Iris pigment epithelial cell (primary cell): ENCODE measurements around the gene NDST4.

Source experiments
- DNase-seq: peaks from one replicate; pipeline ENCODE4 v3.0.0-alpha.2; 2011; ENCODE audit warnings: low read depth

Gene NDST4

GRCh38 chr4:114907568-114907967 lies 205.9 kb downstream of the NDST4 start:
- DNase-seq, result no peak

- DNase-seq, result no peak
These were observed 208.4 kb downstream of the NDST4 start for GRCh38 chr4:114905017-114905416.

- no peak for DNase-seq
These were observed 212.5 kb downstream of the NDST4 start for GRCh38 chr4:114900934-114901333.

GRCh38 chr4:114890773-114891172 lies 222.6 kb downstream of the NDST4 start:
- DNase-seq, result peak; percentile 2

GRCh38 chr4:114886761-114887160 lies 226.7 kb downstream of the NDST4 start:
- DNase-seq, result no peak

- DNase-seq, result no peak
These were observed 229.8 kb downstream of the NDST4 start for GRCh38 chr4:114883641-114884040.

- DNase-seq, result no peak
These were observed 233.3 kb downstream of the NDST4 start for GRCh38 chr4:114879916-114880669.

- peak; percentile 6 for DNase-seq
These were observed 237.8 kb downstream of the NDST4 start for GRCh38 chr4:114875630-114876029.

- peak; percentile 11 for DNase-seq
These were observed 239.1 kb downstream of the NDST4 start for GRCh38 chr4:114874321-114874720.

GRCh38 chr4:114870987-114871386 lies 242.4 kb downstream of the NDST4 start:
- no peak for DNase-seq

GRCh38 chr4:114866901-114867670 lies 246.3 kb downstream of the NDST4 start:
- DNase-seq, result no peak

GRCh38 chr4:114864060-114864459 lies 249.4 kb downstream of the NDST4 start:
- no peak for DNase-seq

- DNase-seq, result no peak
These were observed 252.6 kb downstream of the NDST4 start for GRCh38 chr4:114860786-114861185.

GRCh38 chr4:114857831-114858230 lies 255.6 kb downstream of the NDST4 start:
- no peak for DNase-seq

- no peak for DNase-seq
These were observed 273.4 kb downstream of the NDST4 start for GRCh38 chr4:114839986-114840385.

GRCh38 chr4:114830628-114831027 lies 282.8 kb downstream of the NDST4 start:
- DNase-seq, result no peak

GRCh38 chr4:114827651-114828050 lies 285.8 kb downstream of the NDST4 start:
- DNase-seq, result no peak

GRCh38 chr4:114815760-114816159 lies 297.7 kb downstream of the NDST4 start:
- DNase-seq, result no peak

- DNase-seq, result no peak
These were observed 299.5 kb downstream of the NDST4 start for GRCh38 chr4:114813961-114814360.

- no peak for DNase-seq
These were observed 301.7 kb downstream of the NDST4 start for GRCh38 chr4:114811564-114812301.

GRCh38 chr4:114807759-114808404 lies 305.5 kb downstream of the NDST4 start:
- DNase-seq, result no peak

GRCh38 chr4:114807357-114807756 lies 306.1 kb downstream of the NDST4 start:
- DNase-seq, result no peak
